ENCODE data around the gene PDZD7.
"Not testable (repeated sequence)": the region's sequence is repeated elsewhere in the genome, so short reads cannot be mapped to it uniquely, and the experiment has no call there.

PDZD7 gene

DNA sequence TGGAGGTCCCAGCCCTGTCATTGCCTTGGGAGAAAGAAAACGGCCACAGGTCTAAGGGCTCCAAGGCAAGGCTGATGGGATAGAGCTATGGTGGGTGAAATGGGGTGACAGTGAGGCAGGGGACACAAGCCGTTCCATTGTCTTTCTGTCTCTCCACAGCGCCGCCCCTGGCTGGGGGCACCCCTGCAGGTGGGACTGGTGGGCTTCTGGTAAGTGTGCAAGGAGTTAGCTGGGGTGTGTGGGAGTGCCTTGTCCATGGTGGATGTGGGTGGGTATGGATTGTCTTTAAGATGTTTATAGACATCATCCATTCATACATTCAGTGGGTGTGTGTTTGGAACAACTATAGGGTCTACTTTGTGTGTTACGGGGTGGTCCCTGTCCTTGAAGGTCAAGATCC, 7.6 kb upstream of the PDZD7 start:
- H3K27ac ChIP-seq: no peak overlapping the region
- TF ChIP-seq, protein P1, sequence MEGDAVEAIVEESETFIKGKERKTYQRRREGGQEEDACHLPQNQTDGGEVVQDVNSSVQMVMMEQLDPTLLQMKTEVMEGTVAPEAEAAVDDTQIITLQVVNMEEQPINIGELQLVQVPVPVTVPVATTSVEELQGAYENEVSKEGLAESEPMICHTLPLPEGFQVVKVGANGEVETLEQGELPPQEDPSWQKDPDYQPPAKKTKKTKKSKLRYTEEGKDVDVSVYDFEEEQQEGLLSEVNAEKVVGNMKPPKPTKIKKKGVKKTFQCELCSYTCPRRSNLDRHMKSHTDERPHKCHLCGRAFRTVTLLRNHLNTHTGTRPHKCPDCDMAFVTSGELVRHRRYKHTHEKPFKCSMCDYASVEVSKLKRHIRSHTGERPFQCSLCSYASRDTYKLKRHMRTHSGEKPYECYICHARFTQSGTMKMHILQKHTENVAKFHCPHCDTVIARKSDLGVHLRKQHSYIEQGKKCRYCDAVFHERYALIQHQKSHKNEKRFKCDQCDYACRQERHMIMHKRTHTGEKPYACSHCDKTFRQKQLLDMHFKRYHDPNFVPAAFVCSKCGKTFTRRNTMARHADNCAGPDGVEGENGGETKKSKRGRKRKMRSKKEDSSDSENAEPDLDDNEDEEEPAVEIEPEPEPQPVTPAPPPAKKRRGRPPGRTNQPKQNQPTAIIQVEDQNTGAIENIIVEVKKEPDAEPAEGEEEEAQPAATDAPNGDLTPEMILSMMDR (conservative IDR thresholded peaks at IDR 0.05): no peak
- no peak for TF ChIP-seq ZFX (IDR thresholded peaks at IDR 0.05)

DNA sequence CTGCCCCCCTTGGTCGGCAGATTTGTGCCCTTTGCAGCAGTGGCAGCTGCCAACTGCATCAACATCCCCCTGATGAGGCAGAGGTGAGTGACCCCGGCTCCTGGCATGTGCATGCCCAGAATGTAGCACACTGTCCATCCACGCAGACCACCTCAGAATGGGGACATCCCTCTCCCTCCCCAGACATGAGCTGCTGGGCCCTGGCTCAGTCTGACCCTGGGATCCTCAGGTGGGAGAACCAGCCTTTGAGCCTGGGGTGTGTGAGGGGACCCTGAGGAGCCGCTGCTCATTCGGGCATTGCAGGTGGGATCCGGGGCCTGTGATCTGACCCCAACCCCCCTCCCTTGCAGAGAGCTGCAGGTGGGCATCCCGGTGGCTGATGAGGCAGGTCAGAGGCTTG, 5.8 kb upstream of the PDZD7 start:
- no peak overlapping the region for H3K27ac ChIP-seq
- no peak for TF ChIP-seq ZFX (IDR thresholded peaks at IDR 0.05)
- TF ChIP-seq, protein P1 (conservative IDR thresholded peaks at IDR 0.05): no peak

DNA sequence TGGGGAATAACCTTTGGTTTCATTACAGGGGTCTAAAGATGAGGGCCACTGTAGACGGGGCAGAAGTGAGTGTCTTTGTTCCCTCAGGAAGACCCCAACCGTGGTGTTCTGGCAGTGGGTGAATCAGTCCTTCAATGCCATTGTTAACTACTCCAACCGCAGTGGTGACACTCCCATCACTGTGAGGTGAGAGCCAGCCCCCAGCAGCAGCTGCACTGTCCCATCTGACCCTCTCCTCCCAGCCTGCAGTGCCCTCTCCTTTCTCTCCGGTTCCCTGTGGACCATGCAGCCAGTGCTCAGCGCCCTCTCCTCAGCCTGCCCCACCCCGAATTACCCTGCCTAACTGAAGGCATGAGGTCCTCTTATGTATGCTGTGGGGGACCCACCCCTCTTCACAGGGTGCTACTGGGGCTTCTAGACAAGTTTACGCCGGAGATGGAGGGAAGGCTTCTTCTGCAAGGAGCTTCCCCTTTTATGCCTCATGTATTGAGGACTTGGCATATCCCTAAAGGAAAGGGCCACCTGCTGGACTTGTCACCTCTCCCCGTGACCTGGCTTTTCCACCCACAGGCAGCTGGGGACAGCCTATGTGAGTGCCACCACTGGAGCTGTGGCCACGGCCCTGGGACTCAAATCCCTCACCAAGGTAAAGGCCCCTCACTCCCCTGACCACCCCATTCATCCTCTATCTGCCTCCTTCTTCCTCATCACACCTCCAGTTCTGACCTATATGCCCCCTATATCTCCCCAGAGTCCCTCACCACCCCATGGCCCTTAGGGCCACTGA, 5.2 kb upstream of the PDZD7 start:
- TF ChIP-seq, protein P1 (conservative IDR thresholded peaks at IDR 0.05): no peak
- TF ChIP-seq ZFX (IDR thresholded peaks at IDR 0.05): no peak
- no peak overlapping the region for H3K27ac ChIP-seq

DNA sequence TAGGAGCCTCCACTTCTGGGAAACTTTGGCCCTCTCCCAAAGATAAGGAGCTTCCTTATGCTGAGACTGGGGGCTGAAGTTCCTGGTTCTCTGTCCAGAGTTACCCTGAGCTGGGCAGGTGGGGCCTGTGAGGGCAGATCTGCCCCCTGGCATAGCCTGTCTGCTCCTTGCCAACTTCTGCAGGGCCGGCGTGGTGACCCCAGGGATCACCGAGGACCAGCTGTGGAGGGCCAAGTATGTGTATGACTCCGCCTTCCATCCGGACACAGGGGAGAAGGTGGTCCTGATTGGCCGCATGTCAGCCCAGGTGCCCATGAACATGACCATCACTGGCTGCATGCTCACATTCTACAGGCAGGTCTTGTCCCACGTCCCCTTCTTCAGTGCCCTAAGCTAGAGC, 4.4 kb upstream of the PDZD7 start:
- TF ChIP-seq ZFX (IDR thresholded peaks at IDR 0.05): no peak
- TF ChIP-seq, protein P1 (conservative IDR thresholded peaks at IDR 0.05): no peak
- H3K27ac ChIP-seq: no peak overlapping the region

DNA sequence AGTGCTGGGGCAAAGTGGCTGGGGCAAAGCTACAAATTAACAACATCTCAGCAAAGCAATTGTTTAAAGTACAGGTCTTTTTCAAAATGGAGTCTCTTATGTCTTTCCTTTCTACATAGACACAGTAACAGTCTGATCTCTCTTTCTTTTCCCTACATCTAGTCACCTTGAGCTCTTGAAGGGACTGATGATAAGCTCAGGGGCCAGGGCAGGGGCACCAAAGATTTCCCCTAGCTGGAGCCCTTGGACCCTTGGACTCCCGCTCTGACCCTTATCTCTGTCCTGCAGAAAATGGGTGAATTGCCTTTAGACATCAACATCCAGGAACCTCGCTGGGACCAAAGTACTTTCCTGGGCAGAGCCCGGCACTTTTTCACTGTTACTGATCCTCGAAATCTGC, 3.5 kb upstream of the PDZD7 start:
- H3K27ac ChIP-seq: not testable (repeated sequence)

DNA sequence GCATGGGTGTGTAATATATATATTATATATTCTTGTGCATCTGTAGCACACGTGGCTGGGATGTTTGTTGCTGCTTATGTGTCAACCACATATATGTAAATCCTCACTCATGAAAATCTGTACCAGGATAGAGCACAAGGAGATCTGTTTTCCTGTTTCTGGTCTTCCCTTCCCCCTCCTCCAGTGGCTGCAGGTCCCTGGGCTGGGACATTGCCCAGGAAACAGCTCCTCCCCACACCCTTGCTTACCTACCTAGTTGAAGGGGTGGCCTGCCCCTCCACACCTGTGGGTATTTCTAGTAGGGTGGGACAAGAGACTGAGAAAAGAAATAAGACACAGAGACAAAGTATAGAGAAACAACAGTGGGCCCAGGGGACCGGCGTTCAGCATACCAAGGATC, 2.3 kb upstream of the PDZD7 start:
- TF ChIP-seq, protein P1 (conservative IDR thresholded peaks at IDR 0.05): no peak
- TF ChIP-seq ZFX (IDR thresholded peaks at IDR 0.05): no peak
- peak overlapping the region; percentile 81 for H3K27ac ChIP-seq

DNA sequence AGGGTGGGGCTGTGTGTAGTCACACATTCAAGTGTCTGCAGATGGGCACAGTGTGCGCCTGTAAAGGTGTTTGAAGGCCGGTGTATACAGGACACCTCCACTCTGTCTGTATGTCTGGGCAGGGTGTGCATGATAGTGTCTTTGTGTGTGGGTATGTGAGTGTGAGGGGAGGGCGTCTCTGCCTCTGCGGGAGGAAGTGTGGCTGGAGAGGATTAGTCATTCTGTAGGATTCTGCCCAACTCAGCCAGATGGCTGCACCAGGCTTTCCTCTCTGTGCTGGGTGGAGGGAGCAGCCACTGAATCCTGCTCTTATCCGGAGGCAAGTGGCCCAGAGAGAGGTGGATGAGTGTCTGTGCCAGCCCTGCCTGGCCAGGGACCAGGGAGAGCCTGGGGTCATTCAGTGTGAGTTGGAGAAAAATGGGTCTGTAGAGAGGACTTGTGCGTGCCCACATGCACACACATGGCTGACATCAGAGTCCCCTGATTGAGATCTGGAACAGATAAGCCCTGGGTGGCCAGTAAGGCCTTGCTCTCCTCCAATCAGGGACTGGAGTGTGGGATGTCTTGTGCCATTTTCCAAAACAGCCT, 1.8 kb upstream of the PDZD7 start:
- peak overlapping the region; percentile 81 for H3K27ac ChIP-seq
- TF ChIP-seq, protein P1 (conservative IDR thresholded peaks at IDR 0.05): no peak
- no peak for TF ChIP-seq ZFX (IDR thresholded peaks at IDR 0.05)
